Erythroblast (primary cell): ENCODE data around the gene GRM2.

Source experiments
- DNase-seq, 2 experiments: peaks; one replicate each; lab custom pipeline; 2025; lab: John Stamatoyannopoulos, UW
- GATA1 ChIP-seq: IDR thresholded peaks from 2 replicates; pipeline ENCODE4 v1.6.1; 2011; ENCODE audit warnings: low read depth, mild to moderate bottlenecking, control low read depth, low read length, moderate library complexity
- POLR2A ChIP-seq: IDR thresholded peaks from 2 replicates; pipeline ENCODE4 v1.6.1; 2011; ENCODE audit warnings: mild to moderate bottlenecking, low read length

GRM2 gene

DNA sequence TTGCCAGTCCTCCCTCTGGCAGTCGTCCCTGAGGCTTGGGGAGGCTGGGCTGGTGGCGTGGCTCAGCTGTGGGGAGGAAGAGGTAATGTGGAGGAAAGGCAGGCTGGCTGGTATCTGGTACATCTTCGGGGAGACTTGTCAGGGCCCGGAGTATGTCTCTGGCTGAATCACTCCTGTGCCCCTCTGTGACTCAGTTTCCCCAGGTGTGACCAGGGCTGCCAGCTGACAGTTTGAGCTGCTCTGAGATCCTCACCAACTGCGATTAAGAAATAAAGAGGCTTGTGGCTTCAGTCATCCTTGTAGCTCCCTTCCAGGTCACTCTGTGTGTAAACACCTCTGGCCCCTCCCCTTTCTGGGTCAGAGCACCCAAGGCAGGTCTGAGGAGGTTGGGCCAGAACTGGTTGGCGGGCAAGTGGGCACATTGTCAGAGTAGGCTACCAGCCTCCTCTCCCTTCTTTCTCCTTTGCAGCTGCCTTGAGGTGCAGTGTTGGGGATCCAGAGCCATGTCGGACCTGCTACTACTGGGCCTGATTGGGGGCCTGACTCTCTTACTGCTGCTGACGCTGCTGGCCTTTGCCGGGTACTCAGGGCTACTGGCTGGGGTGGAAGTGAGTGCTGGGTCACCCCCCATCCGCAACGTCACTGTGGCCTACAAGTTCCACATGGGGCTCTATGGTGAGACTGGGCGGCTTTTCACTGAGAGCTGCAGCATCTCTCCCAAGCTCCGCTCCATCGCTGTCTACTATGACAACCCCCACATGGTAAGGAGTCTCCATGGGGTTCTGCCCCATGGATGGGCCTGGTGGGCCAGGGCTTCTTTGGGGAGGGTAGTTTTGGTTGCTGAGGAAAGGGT is 32.8 kb upstream of the GRM2 start:
- TF ChIP-seq POLR2A (no peak), GATA1 (no peak)
- no peak for DNase-seq

DNA sequence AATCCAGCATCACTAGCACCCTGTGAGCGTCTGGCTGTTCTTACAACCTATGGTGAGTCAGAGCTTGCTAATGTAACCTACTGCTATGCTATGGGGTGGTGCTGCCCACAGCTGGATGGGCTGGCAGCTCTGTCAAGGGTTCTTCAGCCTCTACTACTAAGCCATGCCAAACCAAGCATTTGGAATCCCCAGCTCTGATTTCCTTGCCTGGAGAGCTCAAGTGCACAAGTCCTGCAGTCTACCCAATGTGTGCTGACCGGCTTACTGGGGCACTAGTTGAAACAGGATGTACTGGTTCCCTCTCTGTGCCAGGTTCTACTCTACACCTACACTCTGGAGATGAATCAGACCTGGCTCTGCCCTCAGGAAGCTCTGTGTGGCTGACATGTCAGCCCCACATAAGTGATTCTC is 31.7 kb upstream of the GRM2 start:
- no peak for TF ChIP-seq GATA1
- TF ChIP-seq POLR2A: no peak
- no peak for DNase-seq

GRCh38 chr3:51676102-51676640 is 30.7 kb upstream of the GRM2 start:
- no peak for TF ChIP-seq GATA1
- no peak for TF ChIP-seq POLR2A
- DNase-seq: no peak

- no peak for DNase-seq
- TF ChIP-seq GATA1: no peak
Measured at GRCh38 chr3:51677358-51677757, 29.5 kb upstream of the GRM2 start.

DNA sequence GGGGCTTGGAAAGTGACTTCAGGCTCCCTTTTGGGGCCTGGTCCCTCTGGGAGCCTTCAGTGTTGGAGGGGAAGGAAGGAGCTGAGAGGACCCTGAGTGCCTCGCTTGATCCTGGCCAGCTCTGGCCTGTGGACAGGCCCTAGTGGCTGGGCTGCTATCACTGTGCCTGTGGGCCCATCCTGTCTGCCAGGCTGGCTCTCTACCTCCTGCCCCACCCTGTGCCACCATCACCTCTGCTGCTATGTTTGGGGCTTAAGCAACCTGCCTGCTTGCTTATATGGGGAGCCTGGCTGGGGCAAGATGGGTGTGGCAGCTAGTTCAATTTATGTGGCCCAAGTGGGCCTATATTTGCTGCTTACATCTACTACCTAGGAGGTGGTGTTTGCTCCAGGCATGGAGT is 28.7 kb upstream of the GRM2 start:
- no peak for TF ChIP-seq POLR2A
- no peak for TF ChIP-seq GATA1
- no peak for DNase-seq

GRCh38 chr3:51678641-51679040 is 28.2 kb upstream of the GRM2 start:
- DNase-seq: no peak
- TF ChIP-seq POLR2A (no peak), GATA1 (no peak)

- no peak for TF ChIP-seq GATA1
- no peak for TF ChIP-seq POLR2A
- no peak for DNase-seq
Measured at GRCh38 chr3:51679318-51679717, 27.6 kb upstream of the GRM2 start.

GRCh38 chr3:51679777-51680176 is 27.1 kb upstream of the GRM2 start:
- TF ChIP-seq POLR2A: no peak
- no peak for TF ChIP-seq GATA1
- no peak for DNase-seq

- no peak for DNase-seq
- TF ChIP-seq POLR2A: no peak
- TF ChIP-seq GATA1: no peak
Measured at GRCh38 chr3:51680196-51680595, 26.7 kb upstream of the GRM2 start.

GRCh38 chr3:51680663-51681230 is 26.1 kb upstream of the GRM2 start:
- TF ChIP-seq POLR2A (no peak), GATA1 (no peak)
- DNase-seq: no peak

DNA sequence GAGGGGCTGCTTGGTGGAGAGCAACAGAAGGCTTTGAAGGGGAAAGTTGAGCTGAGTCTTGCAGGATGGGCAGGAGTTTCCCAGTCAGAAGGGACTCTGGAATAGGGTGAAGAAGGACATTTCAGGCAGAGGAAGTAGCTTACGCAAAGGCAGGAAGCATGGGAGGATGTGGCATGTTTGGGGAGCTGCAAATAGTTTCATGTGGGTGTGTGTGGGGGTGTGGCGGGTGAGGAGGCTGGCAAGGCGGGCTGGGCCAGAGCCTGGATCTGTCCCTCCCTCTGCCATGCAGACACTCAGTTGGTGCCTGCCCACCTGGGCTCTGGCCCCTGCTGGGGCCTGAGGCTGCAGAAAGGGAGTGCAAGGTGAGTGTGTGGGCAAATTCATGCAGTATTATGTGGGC is 25.4 kb upstream of the GRM2 start:
- TF ChIP-seq POLR2A: no peak
- no peak for TF ChIP-seq GATA1
- DNase-seq: no peak

- peak; percentile 94 to 97 for DNase-seq
- TF ChIP-seq GATA1 (no peak), POLR2A (no peak)
Measured at GRCh38 chr3:51682079-51682478, 24.8 kb upstream of the GRM2 start.

- TF ChIP-seq GATA1 (no peak), POLR2A (no peak)
- DNase-seq: no peak
Measured at GRCh38 chr3:51682526-51682925, 24.3 kb upstream of the GRM2 start.

DNA sequence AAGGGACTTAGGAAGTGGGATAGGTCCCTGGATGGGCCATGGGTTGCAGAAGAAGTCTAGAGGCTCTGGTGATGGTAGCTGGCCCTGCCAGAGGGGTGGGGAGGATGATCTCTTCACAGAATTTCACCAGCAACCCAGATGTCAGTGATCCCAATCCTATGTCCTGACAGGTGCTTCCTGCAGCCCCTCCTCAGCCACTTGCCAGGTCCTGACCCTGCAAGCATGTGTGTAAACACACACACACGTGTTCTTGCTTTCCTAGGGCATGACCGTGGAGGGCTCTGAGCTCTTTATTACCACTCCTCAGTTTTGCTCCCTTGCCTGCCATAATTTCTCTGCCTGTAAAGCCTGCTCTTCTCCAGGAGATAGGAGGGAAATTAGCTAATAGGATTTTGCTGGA is 23.3 kb upstream of the GRM2 start:
- TF ChIP-seq GATA1 (no peak), POLR2A (no peak)
- no peak for DNase-seq
